Hindlimb muscle (tissue), 1 donor: Measurements from ENCODE around the gene ANO9. TPM values are rescaled to one million over a fixed set of nuclear protein-coding genes. Genes with fewer than 3 reads are reported as not detected.

Experiments used
- DNase-seq: peaks from one replicate; pipeline ENCODE4 v3.0.0-alpha.2; 2013
- polyA plus RNA-seq: library from polyadenylated mRNA; unstranded; fragments of 120-200 nt; gene quantifications from one replicate; pipeline ENCODE4 v1.2.1, GENCODE V29; 2013; ENCODE audit not compliant: insufficient read length

Gene ANO9
- polyA plus RNA-seq: 0.53 TPM

DNA sequence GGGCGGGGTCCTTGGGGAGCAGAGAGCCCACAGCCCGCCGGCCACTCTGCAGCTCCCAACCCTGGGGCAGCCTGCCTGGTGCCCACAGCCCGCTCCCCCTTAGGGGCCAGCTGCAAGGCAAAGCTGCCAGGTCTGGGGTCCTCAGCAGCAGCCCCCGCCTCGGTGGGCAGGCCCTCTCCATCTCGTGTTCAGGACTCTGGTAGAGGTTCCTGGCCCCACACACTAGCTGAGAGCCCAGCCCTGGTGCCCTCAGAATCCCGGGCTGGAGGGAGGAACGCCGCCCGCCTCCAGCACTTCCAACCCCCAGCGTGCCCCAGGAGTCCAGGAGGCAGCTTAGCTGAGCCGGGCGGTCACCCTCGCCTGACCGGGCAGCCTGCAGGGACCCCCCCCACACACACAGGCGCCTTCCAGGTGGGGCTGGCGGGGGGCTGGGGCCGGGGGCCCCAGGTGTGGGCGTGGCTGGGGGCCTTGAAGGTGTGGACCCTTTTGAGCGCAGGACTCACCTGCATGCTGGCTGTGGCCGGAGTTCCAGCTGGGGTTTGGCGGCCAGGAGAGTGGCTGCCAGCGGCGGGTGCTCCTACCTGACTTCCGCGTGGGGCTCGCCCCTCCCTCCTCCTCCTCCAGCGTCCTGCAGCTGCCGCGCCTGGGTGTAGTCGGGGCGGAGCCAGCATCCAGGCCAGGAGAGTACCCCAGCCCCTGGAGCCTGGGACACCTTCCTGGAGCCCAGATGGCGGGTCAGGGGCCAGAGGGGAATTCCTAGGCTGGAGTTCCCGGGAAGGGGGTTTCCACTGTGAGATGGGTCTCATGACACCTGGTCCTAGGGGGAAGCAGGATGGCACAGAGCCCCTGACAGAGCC, at the start of gene ANO9:
Gene ANO9 (minus strand): TSS at position 594 of the 857 bp plus-strand sequence. CDS start 85 bp downstream, at position 509.
- DNase-seq: no peak

GRCh38 chr11:491358-491757, 49.5 kb upstream of the ANO9 start:
- no peak for DNase-seq

DNA sequence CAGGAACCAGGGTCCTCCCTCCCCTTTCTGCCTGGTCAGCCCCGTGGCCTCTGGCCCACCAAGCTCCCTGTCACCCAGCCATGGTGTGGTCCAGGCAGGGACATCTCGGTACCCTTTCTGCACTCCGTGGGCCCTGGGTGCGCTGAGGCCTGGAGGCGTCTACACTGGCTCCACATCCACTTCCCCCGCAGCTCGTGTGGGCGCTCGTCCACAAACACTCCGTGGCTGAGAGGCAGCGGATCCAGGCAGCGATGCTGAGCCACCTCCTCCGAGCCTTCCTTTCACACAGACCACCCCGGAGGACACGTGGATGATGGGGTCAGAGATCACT, 49.1 kb upstream of the ANO9 start:
- no peak for DNase-seq

DNA sequence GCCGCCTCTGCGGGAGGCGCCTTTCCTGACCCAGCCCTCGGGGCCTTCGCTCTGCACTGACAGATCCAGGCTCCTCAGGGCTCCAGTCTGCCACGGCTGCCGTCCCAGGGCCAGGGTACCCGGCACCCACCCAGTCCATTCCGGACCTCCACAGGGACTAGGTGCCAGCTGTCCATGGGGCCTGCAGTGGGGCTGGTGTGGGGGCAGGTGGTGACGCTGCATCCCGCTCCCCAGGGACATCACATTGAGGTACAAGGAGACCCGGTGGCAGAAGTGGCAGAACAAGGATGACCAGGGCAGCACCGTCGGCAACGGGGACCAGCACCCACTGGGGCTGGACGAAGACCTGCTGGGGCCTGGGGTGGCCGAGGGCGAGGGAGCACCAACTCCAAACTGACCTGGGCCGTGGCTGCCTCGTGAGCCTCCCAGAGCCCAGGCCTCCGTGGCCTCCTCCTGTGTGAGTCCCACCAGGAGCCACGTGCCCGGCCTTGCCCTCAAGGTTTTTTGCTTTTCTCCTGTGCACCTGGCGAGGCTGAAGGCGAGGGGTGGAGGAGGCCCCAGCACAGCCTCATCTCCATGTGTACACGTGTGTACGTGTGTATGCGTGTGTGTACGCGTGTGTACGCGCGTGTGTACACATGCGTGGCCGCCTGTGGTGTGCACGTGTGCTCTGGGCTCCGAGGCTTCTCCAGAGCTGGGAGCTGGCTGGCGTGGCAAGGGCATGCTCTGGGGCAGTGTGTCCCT, 48.5 kb upstream of the ANO9 start:
- no peak for DNase-seq

DNA sequence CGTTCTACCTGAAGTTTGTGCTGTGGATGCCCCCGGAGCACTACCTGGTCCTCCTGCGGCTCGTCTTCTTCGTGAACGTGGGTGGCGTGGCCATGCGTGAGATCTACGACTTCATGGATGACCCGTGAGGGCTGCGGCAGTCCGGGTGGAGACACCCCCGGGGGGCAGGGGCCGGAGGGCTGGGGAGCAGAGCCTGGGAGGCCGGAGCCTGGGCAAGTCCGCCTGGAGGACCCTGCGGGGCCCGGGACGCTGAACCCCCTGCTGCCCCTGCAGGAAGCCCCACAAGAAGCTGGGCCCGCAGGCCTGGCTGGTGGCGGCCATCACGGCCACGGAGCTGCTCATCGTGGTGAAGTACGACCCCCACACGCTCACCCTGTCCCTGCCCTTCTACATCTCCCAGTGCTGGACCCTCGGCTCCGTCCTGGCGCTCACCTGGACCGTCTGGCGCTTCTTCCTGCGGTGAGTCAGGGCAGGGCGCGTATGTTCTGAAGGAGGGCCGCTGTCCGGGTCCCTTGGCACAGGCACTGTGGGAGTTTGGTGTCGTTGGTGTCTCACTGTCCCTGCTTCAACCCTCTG, 47.9 kb upstream of the ANO9 start:
- no peak for DNase-seq

DNA sequence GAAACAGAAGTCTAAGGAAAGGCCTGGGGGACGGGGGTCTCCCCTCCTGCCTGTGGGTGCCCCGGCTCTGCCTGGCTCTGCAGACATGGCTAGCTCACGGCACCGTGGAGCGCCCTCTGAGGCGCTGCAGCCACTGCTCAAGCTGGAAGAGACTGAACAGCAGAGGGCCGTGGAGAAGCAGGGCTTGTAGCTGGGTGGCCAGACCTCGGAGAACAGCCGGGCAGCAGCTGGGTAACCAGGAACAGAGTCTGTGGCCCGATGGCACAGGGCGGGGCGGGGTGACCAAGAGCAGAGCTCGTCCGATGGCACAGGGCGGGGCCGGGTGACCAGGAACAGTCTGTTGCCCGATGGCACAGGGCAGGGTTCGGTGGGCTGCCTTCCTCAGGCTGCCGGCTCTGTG, 47.2 kb upstream of the ANO9 start:
- DNase-seq: no peak

DNA sequence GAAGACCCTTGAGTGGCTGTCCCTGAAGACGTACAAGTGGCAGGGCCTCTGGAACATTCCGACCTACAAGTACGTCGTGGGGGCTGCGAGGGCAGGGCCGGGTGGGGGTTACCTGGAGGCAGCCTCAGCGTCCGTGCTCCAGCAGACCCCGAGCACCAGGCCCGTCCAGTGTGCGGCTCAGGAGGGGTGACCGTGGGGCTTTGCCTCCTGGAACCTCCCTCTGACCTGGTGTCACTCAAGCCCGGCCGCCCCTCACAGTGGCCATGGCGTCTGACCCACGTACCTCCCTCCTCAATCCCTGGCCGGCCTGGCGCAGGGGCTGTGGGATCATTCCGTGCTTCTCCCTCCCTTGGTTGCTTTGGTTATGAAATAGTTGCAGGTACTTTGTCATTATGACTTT, 46.8 kb upstream of the ANO9 start:
- no peak for DNase-seq

DNA sequence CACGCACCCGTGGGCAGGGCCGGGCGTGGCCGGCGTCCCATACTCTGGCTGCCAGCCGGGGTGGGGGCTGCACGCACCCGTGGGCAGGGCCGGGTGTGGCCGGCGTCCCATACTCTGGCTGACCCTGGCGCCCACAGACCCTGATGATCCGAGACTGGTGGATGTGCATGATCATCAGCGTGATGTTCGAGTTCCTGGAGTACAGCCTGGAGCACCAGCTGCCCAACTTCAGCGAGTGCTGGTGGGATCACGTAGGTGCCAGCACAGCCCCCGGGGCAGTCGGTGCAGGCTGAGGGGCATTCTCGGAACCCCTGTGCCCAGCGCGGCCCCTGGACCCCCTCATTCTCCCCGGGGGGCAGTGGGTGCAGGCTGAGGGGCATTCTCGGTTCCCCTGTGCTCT, 46.3 kb upstream of the ANO9 start:
- DNase-seq: no peak

DNA sequence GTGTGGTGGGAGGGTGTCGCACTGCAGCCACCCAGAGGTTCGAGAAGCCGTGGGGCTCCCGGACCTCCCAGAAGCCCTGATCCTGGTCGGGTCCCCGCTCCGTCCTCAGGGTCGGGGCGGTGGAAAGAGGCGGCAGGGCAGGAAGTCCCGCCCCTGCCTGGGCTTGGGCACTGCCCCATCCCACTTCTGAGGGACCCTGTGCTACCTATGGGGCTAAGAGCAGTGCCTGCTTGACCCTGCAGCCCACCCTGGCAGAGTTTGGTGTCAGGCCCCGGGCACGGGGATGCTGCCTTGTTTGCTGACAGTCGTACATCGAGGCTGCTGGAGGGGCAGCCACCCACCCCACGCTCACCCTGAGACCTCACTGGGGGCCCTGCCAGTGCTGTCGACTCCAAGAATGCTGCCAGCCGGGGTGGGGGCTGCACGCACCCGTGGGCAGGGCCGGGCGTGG, 45.8 kb upstream of the ANO9 start:
- DNase-seq: no peak

- DNase-seq: no peak
Observed at GRCh38 chr11:486189-486588, 44.4 kb upstream of the ANO9 start.

GRCh38 chr11:484616-485015, 42.8 kb upstream of the ANO9 start:
- no peak for DNase-seq

DNA sequence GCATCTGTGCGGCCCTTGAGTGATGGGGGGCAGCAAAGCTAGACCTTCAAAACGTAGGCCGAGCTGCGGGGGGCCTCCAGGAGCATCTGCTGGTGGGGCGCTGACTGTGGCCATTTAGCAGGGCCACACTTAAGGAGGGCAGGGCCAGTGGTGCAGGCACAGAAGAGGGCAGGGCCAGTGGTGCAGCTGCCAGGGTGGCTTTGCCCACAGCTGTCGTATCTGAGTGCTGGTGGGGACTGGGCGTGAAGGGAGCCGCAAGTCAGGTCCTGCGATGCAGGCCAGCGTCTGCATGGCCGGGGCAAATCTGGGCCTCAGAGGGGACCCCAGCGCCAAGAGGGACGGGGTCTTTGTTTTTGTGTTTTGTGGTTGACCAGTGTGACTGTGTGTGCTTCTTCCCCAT, 37.5 kb upstream of the ANO9 start:
- no peak for DNase-seq

GRCh38 chr11:477052-477715, 35.4 kb upstream of the ANO9 start:
- no peak for DNase-seq

- no peak for DNase-seq
Observed at GRCh38 chr11:476416-476815, 34.6 kb upstream of the ANO9 start.

DNA sequence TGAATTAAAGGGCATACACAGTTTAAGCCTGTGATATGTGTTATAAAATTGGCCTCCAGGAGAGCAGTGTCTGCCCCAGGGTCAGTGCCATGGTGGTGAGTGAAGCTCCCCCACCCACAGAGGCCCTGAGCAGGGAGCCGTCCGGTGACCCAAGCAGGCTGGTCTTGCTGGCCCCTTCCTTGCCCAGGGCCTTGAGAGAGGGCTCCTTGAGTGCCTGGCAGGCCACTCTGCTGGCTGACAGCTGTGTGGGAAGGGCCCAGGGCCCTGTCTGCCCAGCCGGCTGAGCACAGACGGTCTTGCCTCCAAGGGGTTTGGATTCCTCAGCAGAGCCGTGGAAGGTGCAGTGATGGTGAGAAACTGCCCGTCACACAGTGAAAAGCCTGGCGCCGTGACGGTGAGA, 34.1 kb upstream of the ANO9 start:
- DNase-seq: no peak

DNA sequence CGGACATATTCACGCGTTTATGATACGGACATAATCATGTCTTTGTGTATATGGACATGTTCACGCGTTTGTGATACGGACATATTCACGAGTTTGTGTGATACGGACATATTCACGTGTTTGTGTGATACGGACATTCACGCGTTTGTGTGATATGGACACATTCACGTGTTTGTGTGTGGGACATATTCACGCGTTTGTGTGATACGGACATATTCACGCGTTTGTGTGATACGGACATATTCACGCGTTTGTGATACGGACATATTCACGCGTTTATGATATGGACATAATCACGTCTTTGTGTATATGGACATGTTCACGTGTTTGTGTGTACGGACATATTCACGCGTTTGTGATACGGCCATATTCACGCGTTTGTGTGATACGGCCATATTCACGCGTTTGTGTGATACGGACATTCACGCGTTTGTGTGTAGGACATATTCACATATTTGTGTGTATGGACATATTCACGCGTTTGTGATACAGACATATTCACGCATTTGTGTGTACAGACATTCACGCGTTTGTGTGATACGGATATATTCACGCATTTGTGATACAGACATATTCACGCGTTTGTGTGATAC, 33.2 kb upstream of the ANO9 start:
- DNase-seq: no peak

DNA sequence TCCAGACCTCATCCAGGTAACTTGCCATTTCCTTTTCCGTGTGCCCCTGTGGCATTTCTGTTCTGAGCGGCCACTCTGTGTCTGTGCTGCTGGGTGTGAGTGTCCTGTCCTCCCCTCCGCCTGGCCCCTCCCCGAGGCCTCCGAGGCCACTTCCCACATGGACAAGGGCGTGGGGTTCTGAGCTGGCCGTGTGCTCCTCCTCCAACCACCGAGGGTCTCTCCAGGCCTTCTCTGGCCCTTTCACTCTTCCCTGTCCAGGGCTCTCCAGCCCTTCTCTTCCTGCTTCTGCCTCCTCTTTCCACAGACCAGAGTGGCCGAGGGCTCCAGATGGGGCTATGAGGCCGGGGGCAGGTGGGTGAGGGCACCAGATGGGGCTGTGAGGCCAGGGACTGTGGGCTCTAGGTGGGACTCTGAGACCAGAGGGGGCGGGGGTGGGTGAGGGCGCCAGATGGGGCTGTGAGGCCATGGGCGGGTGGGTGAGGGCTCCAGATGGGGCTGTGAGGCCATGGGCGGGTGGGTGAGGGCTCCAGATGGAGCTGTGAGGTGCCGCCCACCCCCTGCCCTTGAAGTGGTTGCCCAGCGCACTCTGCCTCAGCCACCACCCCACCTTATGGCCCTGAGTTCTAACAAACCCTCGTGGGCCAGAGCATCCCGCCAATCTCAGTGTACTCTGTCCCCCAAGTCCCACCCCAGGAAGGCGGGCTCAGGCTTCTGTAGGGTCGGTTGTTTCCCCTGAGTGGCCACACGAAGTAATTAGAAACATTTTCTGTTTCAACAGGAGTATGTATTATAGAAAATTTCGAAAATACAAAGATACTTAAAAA, 32.4 kb upstream of the ANO9 start:
- no peak for DNase-seq

- no peak for DNase-seq
Observed at GRCh38 chr11:473415-473814, 31.6 kb upstream of the ANO9 start.

DNA sequence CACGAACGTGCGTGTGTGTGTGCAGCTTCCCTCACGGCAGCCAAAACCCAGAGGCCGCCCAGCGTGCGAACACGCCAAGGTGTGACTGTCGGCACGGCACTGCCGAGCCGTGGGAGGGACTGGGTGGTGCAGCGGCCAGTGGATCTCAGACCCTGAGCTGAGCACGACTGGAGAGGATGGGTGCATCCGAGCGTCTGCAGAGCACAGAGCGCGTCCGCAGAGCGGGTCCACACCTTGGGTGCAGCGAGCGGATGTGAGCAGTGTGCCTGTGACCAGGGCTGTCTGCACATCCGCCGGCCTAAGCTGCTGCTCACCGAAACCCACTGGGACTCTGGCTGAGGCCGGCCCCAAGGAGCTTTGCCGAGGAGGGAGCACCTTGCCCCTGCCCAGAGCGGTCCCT, 31.0 kb upstream of the ANO9 start:
- DNase-seq: no peak

GRCh38 chr11:472272-472671, 30.5 kb upstream of the ANO9 start:
- no peak for DNase-seq

- no peak for DNase-seq
Observed at GRCh38 chr11:471468-472145, 29.8 kb upstream of the ANO9 start.
